GM12892 (cell line): ENCODE results near the gene CDK7. TPM values are rescaled to one million over a fixed set of nuclear protein-coding genes. Genes with fewer than 3 reads are reported as not detected.

Experiments
- DNase-seq: peaks from one replicate; pipeline ENCODE4 v3.0.0; 2011; ENCODE audit not compliant: insufficient read length
- FAIRE-seq: peaks from 2 replicates; lab custom pipeline; 2011; peaks lifted over from hg19 to GRCh38; lab: Jason Lieb, UNC
- POLR2A ChIP-seq: IDR thresholded peaks from 2 replicates; pipeline ENCODE4 v1.6.1; 2011; ENCODE audit warnings: low read depth, low read length, control low read depth
- POLR2AphosphoS5 ChIP-seq: IDR thresholded peaks from 2 replicates; pipeline ENCODE4 v1.6.1; 2011; ENCODE audit warnings: low read depth, low read length, control low read depth
- TAF1 ChIP-seq: IDR thresholded peaks from 2 replicates; pipeline ENCODE4 v1.6.1; 2011; ENCODE audit warnings: low read depth, mild to moderate bottlenecking, control low read depth, low read length, borderline replicate concordance
- polyA plus RNA-seq: library from polyadenylated mRNA; unstranded; fragments of >200 nt; gene quantifications from one replicate; pipeline ENCODE4 v1.2.1, GENCODE V29; 2012; ENCODE audit warnings: missing spikeins, inconsistent platforms; ENCODE audit not compliant: missing spikeins

CDK7 gene
- polyA plus RNA-seq: 69.0 TPM

DNA sequence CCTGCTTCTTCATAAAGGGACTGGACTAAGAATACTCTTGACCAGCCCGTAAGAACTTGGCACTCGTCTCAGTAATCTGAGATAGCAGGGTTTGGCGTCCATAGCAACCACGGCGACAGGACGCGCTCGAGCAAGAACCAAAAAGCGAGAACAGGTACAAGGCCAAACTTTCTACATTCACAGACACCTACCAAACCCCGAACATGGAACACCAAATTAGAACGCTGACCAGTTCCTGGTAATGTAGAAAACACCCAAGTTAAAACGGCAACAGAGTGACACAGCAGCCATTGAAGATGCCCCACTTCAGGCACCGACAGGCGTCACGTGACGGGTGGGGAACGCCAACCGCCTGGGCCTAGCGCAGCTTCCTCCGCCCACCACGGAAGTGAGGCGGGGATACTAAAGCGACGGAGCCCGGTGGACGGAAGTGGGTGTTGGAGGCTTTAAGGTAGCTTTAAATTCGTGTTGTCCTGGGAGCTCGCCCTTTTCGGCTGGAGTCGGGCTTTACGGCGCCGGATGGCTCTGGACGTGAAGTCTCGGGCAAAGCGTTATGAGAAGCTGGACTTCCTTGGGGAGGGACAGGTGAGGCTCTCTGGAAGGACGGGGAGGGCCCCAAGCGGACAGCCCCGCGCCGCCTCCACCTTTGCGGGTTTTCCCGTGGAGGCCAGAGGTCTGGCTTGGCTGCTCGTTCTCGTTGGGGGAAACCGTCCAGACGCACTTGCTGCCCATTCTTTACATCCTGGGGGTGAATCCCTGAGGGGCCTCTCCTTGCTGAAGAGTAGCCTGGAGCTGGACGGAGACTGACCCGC is at the start of gene CDK7:
TSS of gene CDK7 (plus strand) at position 430 of the 812 bp plus-strand sequence. CDS start at position 520, 90 bp downstream.
- FAIRE-seq (peak; percentile 99), DNase-seq (peak; percentile 88)
- TF ChIP-seq POLR2A (peak; percentile 80), TAF1 (no peak), POLR2AphosphoS5 (peak; percentile 81)

DNA sequence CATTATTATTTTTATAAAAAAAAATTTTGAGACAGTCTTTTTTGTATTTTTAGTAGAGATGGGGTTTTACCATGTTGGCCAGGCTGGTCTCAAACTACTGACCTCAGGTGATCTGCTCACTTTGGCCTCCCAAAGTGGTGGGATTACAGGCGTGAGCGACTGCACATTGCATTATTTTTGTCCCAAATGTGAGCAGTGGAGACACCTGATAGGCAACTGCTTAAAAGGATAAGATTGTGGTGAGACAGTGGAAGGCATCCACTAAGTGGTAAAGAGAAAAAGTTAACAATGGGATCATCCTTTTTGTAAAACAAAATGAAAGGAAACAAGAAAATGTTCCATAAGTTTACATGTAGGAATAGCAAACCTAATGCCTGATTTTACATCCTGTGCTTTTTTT is 47.3 kb upstream of the CDK7 start:
- DNase-seq (no peak), FAIRE-seq (no peak)
- no peak for TF ChIP-seq POLR2AphosphoS5
- TF ChIP-seq TAF1: no peak
- no peak for TF ChIP-seq POLR2A

DNA sequence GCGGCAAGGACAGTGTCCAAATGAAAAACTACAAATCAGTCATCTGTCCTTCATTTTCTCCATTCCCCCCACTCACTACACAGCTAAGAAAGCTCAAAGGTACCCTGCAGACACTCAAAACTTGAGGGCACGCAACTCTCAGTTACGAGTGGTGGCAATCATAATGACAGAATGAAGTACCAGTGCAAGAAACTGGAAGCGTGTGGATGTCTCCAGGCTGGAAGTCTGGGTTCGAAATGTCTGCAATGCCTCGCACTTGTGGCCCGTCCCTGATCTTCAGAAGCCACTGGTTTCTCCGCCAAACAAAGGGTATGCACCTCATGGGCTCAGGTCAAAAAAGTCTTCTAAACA is 45.9 kb upstream of the CDK7 start:
- no peak for DNase-seq
- no peak for FAIRE-seq
- TF ChIP-seq POLR2A (no peak), POLR2AphosphoS5 (no peak), TAF1 (no peak)

DNA sequence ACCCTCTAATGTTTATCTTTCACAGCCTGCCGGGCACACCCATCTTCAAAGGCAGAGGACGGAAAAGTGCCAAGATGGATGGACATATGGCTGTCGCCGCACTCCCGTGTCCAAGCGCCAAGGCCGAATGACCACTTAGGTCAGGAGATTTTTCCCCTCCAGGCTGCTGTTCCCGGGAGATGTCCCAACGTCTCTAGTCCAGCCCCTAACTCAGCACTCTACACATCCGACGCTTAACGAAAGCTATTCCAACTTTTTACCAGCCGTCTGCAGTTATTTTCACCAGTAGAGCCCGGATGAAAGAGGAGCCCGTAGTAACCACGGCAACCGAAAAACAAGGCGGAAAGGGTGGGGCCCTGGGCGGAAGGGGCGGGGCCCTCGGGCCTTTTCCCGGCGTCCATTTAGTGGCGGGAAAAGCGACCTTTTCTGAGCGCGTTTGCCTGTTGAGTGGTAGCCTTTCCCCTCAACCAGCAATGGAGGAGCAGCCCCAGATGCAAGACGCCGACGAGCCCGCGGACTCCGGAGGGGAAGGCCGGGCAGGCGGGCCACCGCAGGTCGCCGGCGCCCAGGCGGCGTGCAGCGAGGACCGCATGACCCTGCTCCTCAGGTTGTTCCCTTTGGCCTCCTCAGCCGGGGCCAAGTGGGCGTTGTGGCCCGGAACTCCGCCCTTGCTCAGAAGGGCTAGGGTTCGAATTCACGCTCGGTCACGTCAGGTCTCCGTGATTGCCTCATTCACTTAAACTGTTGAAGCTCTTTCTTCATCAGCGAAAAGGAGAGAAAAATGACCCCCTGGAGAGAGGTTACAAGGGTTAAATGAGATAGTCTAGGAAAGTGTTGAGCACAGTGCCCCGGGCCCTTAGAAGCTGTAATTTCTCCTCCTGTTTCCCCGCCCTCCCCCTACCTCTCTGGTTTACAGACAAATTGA is 45.3 kb upstream of the CDK7 start, which contains the start of gene CENPH:
TSS of gene CENPH (plus strand) at position 422 of the 925 bp plus-strand sequence. CDS start at position 474, 52 bp downstream.
- DNase-seq: peak; percentile 74
- TF ChIP-seq TAF1 (no peak; the same call in 1 of the 2 replicates), POLR2AphosphoS5 (peak; percentile 72; the same call in 1 of the 2 replicates), POLR2A (peak; percentile 77; the same call in 1 of the 2 replicates)
- peak; percentile 93 for FAIRE-seq

DNA sequence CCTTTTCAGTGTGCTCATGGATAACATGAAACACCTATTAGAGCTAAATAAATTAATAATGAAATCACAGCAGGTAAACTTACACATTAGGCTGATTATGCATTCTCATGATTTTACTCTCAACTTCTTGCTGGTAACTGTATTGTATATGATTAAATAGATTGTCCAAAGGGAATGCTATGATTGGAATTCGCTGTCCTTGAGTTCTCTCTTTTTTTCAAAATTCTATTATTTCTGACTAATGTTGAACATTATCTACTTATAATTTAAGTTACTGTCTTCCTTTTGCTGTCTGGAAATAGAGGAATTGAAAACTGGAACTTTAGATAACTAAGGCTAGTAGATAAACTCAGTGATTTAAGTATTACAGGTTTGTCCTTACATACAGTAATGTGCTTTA is 32.2 kb upstream of the CDK7 start:
- FAIRE-seq (no peak), DNase-seq (no peak)
- TF ChIP-seq POLR2A (no peak), POLR2AphosphoS5 (no peak), TAF1 (no peak)

DNA sequence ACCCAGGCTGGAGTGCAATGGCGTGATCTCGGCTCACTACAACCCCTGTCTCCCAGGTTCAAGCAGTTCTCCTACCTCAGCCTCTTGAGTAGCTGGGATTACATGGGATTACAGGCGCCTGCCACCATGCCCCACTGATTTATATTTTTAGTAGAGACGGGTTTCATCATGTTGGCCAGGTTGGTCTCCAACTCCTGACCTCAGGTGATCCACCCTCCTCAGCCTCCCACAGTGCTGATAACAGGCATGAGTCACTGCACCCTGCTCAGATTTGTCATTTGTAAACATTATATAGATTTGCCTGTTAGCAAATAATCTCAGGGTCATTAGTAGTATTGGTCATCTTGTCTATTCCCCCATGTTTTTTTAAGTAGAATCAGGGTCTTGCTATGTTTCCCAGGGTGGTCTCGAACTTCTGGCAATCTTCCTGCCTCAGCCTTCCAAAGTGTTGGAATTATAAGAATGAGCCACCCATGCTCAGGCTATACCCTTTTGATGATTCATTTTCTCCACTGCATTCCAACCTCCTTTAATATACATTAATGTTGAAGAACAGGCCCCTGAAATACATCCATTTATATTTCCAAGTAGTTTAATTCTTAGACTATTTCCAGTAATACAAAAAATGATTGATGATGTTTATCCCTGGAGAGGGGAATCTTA is 28.0 kb upstream of the CDK7 start:
- TF ChIP-seq POLR2A (no peak), POLR2AphosphoS5 (no peak), TAF1 (no peak)
- no peak for FAIRE-seq
- DNase-seq: no peak

DNA sequence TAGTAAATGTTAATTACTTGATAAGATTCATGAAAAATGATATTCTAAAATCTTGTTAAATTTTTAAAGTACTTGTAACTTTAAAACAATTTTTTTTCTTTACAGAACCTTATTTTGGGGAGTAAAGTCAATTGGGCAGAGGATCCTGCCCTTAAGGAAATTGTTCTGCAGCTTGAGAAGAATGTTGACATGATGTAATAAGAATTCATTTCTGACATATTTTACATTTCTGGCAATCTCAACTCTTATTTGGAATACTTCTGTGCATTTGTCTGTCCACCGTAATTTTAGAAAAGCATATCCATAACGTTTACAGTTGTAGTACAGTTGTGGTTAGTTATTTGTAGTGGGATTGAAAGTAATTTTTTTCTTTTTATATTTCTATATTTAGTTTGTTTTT is 25.1 kb upstream of the CDK7 start:
- DNase-seq: no peak
- FAIRE-seq: no peak
- TF ChIP-seq TAF1 (no peak), POLR2A (no peak), POLR2AphosphoS5 (no peak)

DNA sequence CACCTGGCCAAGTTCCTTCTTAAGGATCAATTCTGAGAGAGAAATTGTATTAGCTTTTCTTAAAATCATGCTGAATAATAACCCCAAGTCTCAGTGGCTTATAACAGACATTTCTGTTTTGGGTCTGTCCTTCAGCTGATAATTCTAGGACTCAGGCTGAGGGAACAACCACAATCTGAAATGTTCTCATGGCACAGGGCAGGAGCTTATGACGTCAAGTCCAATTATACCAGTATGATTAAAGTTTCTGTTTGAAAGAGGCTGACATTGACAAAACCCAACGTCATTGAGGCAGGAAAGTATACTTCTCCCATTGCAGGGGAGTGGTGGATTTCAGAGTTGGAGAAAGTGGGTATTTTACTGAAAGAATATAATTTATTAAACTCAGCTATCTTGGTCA is 23.5 kb upstream of the CDK7 start:
- FAIRE-seq (no peak), DNase-seq (no peak)
- TF ChIP-seq POLR2AphosphoS5 (no peak), TAF1 (no peak), POLR2A (no peak)

DNA sequence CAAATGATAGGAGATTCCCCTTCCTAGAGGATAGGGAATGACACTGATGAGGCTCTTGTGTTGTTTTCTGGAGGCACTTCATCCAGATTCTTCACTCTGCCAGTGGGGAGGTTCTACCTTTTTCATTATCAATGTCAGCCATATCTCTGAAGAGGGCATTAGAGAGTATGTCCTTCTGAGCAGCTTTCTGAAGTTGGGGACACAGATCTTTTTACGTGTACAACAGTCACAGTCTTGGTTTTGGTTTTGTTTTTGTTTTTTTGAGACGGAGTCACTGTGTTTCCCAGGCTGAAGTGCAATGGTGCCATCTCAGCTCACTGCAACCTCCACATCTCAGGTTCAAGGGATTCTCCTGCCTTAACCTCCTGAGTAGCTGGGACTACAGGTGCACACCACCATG is 22.7 kb upstream of the CDK7 start:
- TF ChIP-seq POLR2AphosphoS5 (no peak), POLR2A (no peak), TAF1 (no peak)
- no peak for FAIRE-seq
- DNase-seq: no peak

DNA sequence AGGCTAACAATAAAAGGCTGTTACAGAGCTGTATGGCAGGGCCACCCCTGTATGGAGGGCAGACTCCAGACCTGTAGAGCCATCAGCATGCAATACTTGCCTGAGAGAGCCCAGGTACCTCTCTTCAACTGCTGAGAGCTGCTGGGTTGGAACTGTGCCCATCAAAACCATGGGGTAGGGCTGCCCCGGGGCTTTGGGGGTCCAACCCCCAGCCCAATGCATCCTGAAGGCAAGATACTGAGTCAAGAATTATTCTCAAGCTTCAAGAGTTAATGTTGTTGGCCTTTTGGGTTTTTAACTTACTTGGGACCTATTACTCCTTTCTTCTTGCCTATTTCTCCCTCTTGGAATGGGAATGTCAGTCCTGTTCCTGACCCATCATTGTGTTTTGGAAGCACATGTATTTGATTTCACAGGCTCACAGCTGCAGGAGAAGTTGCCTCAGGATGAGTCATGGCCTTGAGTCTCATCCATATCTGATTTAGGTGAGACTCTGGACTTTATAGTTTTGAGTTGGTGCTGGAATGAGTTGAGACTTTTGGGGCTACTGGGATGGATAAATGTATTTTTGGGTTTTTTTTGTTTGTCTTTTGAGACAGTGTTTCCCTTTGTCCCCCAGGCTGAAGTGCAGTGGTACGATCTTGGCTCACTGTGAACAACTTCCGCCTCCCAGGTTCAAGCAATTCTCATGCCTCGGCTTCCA is 21.0 kb upstream of the CDK7 start:
- TF ChIP-seq TAF1 (no peak), POLR2A (no peak), POLR2AphosphoS5 (no peak)
- no peak for FAIRE-seq
- DNase-seq: no peak
